Measurements from ENCODE around the gene PKDREJ. TPM values are rescaled to one million over a fixed set of nuclear protein-coding genes. Genes with fewer than 3 reads are reported as not detected.

Gene PKDREJ
- polyA plus RNA-seq, 1 donor from 2014 or later = not detected

DNA sequence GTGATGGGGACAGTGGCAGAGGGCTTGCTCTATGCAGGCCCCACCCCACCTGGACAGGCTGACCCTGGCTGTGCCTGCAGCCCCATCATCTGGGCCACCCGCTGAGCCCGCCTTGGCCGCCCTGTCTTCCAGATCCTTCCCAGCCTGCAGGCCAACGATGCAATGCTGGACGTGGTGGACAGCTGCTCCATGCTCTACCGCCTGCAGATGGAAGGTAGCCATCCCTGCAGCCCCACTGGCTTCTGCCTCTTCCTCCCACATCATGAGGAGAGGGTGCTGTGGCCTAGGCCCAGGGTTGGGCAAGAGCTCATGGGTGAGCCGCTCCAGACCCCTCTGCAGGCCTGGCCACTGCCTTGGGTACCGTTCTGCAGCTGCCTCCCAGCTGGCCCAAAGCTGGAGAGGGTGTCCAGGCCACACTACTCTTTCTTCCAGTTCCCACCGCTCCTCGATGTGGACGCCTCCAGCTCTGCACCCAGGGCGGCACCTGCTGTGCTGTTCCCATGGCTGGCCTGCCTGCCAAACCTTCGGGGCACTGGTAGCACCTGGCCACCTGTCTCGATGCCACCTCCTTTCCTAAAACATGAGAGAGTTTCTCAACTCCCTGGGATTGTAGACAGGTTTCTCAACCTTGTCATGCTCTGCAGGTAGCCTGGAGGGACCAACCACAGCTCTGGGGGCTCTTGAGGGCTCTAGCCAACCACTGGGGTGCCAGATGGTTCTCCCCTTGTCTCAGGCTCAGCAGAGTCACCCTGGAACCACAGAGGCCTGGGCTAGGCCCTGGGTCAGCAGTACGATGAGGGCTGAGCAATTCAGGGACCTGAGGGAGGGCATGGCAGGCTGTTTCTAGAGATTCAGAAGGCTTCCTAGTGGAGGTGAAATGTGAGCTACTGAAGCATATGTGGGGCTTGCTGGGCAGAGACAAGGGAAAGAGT lies 24.1 kb upstream of the PKDREJ start:
- no peak overlapping the region for H2AFZ ChIP-seq (ENCODE audit: low read depth, low read length)
- H3K9me2 ChIP-seq (ENCODE audit: insufficient read depth, low read length) = no peaks in the 10 kb centered on the region
- TF ChIP-seq SMC3 (conservative IDR thresholded peaks at IDR 0.05; ENCODE audit: poor library complexity) (no peak), POLR2AphosphoS5 (IDR thresholded peaks at IDR 0.05) (no peak), REST (IDR thresholded peaks at IDR 0.05; ENCODE audit: borderline replicate concordance) (no peak), MXI1 (conservative IDR thresholded peaks at IDR 0.05; ENCODE audit: poor library complexity, severe bottlenecking) (no peak), EZH2 (IDR thresholded peaks at IDR 0.05; ENCODE audit: borderline replicate concordance, insufficient read depth, low read length, poor library complexity, severe bottlenecking) (no peak), TAF1 (IDR thresholded peaks at IDR 0.05; ENCODE audit: low read depth) (no peak), RAD21 (conservative IDR thresholded peaks at IDR 0.05) (no peak), EP300 (conservative IDR thresholded peaks at IDR 0.05; ENCODE audit: poor library complexity, severe bottlenecking) (no peak)
- TF ChIP-seq, protein P1, sequence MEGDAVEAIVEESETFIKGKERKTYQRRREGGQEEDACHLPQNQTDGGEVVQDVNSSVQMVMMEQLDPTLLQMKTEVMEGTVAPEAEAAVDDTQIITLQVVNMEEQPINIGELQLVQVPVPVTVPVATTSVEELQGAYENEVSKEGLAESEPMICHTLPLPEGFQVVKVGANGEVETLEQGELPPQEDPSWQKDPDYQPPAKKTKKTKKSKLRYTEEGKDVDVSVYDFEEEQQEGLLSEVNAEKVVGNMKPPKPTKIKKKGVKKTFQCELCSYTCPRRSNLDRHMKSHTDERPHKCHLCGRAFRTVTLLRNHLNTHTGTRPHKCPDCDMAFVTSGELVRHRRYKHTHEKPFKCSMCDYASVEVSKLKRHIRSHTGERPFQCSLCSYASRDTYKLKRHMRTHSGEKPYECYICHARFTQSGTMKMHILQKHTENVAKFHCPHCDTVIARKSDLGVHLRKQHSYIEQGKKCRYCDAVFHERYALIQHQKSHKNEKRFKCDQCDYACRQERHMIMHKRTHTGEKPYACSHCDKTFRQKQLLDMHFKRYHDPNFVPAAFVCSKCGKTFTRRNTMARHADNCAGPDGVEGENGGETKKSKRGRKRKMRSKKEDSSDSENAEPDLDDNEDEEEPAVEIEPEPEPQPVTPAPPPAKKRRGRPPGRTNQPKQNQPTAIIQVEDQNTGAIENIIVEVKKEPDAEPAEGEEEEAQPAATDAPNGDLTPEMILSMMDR (IDR thresholded peaks at IDR 0.05; ENCODE audit: poor library complexity, severe bottlenecking) = no peak
- H3K9me3 ChIP-seq (ENCODE audit: low read length) = no peaks in the 10 kb centered on the region
- H3K4me3 ChIP-seq (ENCODE audit: low read length) = no peak overlapping the region
- H3K4me2 ChIP-seq (ENCODE audit: low read length) = no peak overlapping the region
- H3K36me3 ChIP-seq (ENCODE audit: insufficient read depth, low read length) = no peaks in the 10 kb centered on the region
- no peak overlapping the region for H3K27ac ChIP-seq (ENCODE audit: low read length)
- H3K9ac ChIP-seq (ENCODE audit: low read length) = no peak overlapping the region
- no peaks in the 10 kb centered on the region for H3F3A ChIP-seq (ENCODE audit: insufficient read depth, low read length, poor library complexity, severe bottlenecking)
- H4K20me1 ChIP-seq (ENCODE audit: insufficient read depth) = no peaks in the 10 kb centered on the region
- no peaks in the 10 kb centered on the region for H3K27me3 ChIP-seq (ENCODE audit: insufficient read depth, low read depth, low read length)
- H3K79me2 ChIP-seq (replicated peaks; ENCODE audit: insufficient read depth, low read length) = no peaks in the 10 kb centered on the region

DNA sequence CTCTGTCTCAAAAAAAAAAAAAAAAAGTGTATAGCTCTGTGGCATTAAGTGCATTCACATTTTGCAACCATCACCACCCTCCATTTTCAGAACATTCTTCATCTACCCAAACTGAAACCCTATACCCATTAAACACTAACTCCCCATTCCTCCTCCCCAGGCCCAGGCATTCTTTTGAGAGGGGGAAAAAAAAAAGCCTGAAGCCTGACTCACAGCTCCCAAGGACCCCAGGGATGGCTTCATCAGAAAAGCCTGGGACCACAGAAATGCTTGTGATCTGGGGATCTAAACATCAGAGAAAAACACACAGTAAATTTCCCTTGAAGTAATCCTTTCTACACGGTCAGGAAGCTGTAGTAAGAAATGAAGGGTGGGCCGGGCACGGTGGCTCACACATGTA lies 22.9 kb upstream of the PKDREJ start:
- Histone ChIP-seq H3F3A (ENCODE audit: insufficient read depth, low read length, poor library complexity, severe bottlenecking) (no peaks in the 10 kb centered on the region), H3K4me2 (ENCODE audit: low read length) (no peak overlapping the region), H3K27me3 (ENCODE audit: insufficient read depth, low read depth, low read length) (no peaks in the 10 kb centered on the region), H3K9me3 (ENCODE audit: low read length) (no peaks in the 10 kb centered on the region), H2AFZ (ENCODE audit: low read depth, low read length) (no peak overlapping the region), H3K36me3 (ENCODE audit: insufficient read depth, low read length) (no peaks in the 10 kb centered on the region), H3K4me3 (ENCODE audit: low read length) (no peak overlapping the region), H3K9ac (ENCODE audit: low read length) (no peak overlapping the region), H3K27ac (ENCODE audit: low read length) (no peak overlapping the region), H3K9me2 (ENCODE audit: insufficient read depth, low read length) (no peaks in the 10 kb centered on the region), H4K20me1 (ENCODE audit: insufficient read depth) (no peaks in the 10 kb centered on the region), H3K79me2 (replicated peaks; ENCODE audit: insufficient read depth, low read length) (no peaks in the 10 kb centered on the region)
- TF ChIP-seq EZH2 (IDR thresholded peaks at IDR 0.05; ENCODE audit: borderline replicate concordance, insufficient read depth, low read length, poor library complexity, severe bottlenecking) (no peak), REST (IDR thresholded peaks at IDR 0.05; ENCODE audit: borderline replicate concordance) (no peak), SMC3 (conservative IDR thresholded peaks at IDR 0.05; ENCODE audit: poor library complexity) (no peak), RAD21 (conservative IDR thresholded peaks at IDR 0.05) (no peak), TAF1 (IDR thresholded peaks at IDR 0.05; ENCODE audit: low read depth) (no peak), MXI1 (conservative IDR thresholded peaks at IDR 0.05; ENCODE audit: poor library complexity, severe bottlenecking) (no peak), POLR2AphosphoS5 (IDR thresholded peaks at IDR 0.05) (no peak), EP300 (conservative IDR thresholded peaks at IDR 0.05; ENCODE audit: poor library complexity, severe bottlenecking) (no peak)
- TF ChIP-seq, protein P1 (IDR thresholded peaks at IDR 0.05; ENCODE audit: poor library complexity, severe bottlenecking) = no peak
